Neural cell (in vitro differentiated cells): ENCODE measurements around the gene CDC42BPB. TPM values are rescaled to one million over a fixed set of nuclear protein-coding genes. Genes with fewer than 3 reads are reported as not detected.

Source experiments
- H2AFZ ChIP-seq: fragments of 200-600, 300-800 bp; sonication (generic), shearing (Covaris generic); 2 replicates; pipeline ENCODE4 v1.6.0; 2014; ENCODE audit warnings: low read depth, mild to moderate bottlenecking, antibody characterized with exemption, low read length, moderate library complexity
- H3F3A ChIP-seq: fragments of 200-600 bp; shearing (Covaris generic); 2 replicates; pipeline ENCODE4 v1.6.1; 2016; ENCODE audit warnings: mild to moderate bottlenecking, moderate library complexity, mixed read lengths, antibody characterized with exemption, low read length; ENCODE audit not compliant: insufficient read depth, poor library complexity, severe bottlenecking
- H3K27ac ChIP-seq: fragments of 200-600, 300-800 bp; sonication (generic), shearing (Covaris generic); 2 replicates; pipeline ENCODE4 v1.5.1; 2014; ENCODE audit warnings: mild to moderate bottlenecking, low read length, moderate library complexity
- H3K27me3 ChIP-seq: fragments of 300-800, 200-600 bp; sonication (generic), shearing (Covaris generic); 2 replicates; pipeline ENCODE4 v1.6.0; 2014; ENCODE audit warnings: mild to moderate bottlenecking, low read depth, low read length, moderate library complexity; ENCODE audit not compliant: insufficient read depth
- H3K36me3 ChIP-seq: fragments of 300-800, 200-600 bp; sonication (generic), shearing (Covaris generic); 2 replicates; pipeline ENCODE4 v1.5.1; 2014; ENCODE audit warnings: mild to moderate bottlenecking, antibody characterized with exemption, low read length, moderate library complexity; ENCODE audit not compliant: insufficient read depth
- H3K4me2 ChIP-seq: fragments of 300-800, 200-600 bp; sonication (generic), shearing (Covaris generic); 2 replicates; pipeline ENCODE4 v1.6.0; 2014; ENCODE audit warnings: mild to moderate bottlenecking, low read length
- H3K4me3 ChIP-seq: fragments of 300-800, 200-600 bp; sonication (generic), shearing (Covaris generic); 2 replicates; pipeline ENCODE4 v1.5.1; 2014; ENCODE audit warnings: mild to moderate bottlenecking, low read length, moderate library complexity
- H3K79me2 ChIP-seq: fragments of 200-600 bp; shearing (Covaris generic); replicated peaks from 2 replicates; pipeline ENCODE4 v1.6.0; 2014; ENCODE audit warnings: mild to moderate bottlenecking, low read length, moderate library complexity; ENCODE audit not compliant: insufficient read depth
- H3K9ac ChIP-seq: fragments of 300-800, 200-600 bp; sonication (generic), shearing (Covaris generic); 2 replicates; pipeline ENCODE4 v1.6.1; 2016; ENCODE audit warnings: mild to moderate bottlenecking, low read length, mixed read lengths
- H3K9me2 ChIP-seq: fragments of 200-600 bp; shearing (Covaris generic); 2 replicates; pipeline ENCODE4 v1.6.1; 2016; ENCODE audit warnings: mild to moderate bottlenecking, low read length, mixed read lengths; ENCODE audit not compliant: insufficient read depth
- H3K9me3 ChIP-seq: fragments of 200-600, 300-800 bp; sonication (generic), shearing (Covaris generic); 2 replicates; pipeline ENCODE4 v1.6.1; 2016; ENCODE audit warnings: mild to moderate bottlenecking, mixed run types, low read length, moderate library complexity, mixed read lengths
- H4K20me1 ChIP-seq: fragments of 200-600 bp; shearing (Covaris generic); 2 replicates; pipeline ENCODE4 v1.6.1; 2016; ENCODE audit warnings: mild to moderate bottlenecking, mixed run types; ENCODE audit not compliant: insufficient read depth
- CTCF ChIP-seq: fragments of 450-650 bp; IDR thresholded peaks from 2 replicates; pipeline ENCODE4 v1.5.1; 2014; ENCODE audit warnings: antibody characterized with exemption, mild to moderate bottlenecking, moderate library complexity; ENCODE audit not compliant: poor library complexity, severe bottlenecking
- EP300 ChIP-seq: fragments of 450-650 bp; conservative IDR thresholded peaks from 2 replicates; pipeline ENCODE4 v1.6.1; 2014; ENCODE audit warnings: antibody characterized with exemption, mild to moderate bottlenecking, moderate library complexity; ENCODE audit not compliant: poor library complexity, severe bottlenecking
- EZH2 ChIP-seq: fragments of 200-600, 300-800 bp; shearing (Covaris generic), sonication (generic); IDR thresholded peaks from 2 replicates; pipeline ENCODE4 v1.6.1; 2014; ENCODE audit warnings: antibody characterized with exemption, low read length, borderline replicate concordance, mild to moderate bottlenecking; ENCODE audit not compliant: insufficient read depth, poor library complexity, severe bottlenecking
- MXI1 ChIP-seq: fragments of 450-650 bp; conservative IDR thresholded peaks from 2 replicates; pipeline ENCODE4 v1.6.1; 2014; ENCODE audit warnings: antibody characterized with exemption, mild to moderate bottlenecking; ENCODE audit not compliant: poor library complexity, severe bottlenecking
- POLR2AphosphoS5 ChIP-seq: IDR thresholded peaks from 2 replicates; pipeline ENCODE4 v1.6.1; 2012
- RAD21 ChIP-seq: fragments of 450-650 bp; conservative IDR thresholded peaks from 2 replicates; pipeline ENCODE4 v1.6.1; 2014; ENCODE audit warnings: antibody characterized with exemption, mild to moderate bottlenecking, moderate library complexity
- REST ChIP-seq: IDR thresholded peaks from 2 replicates; pipeline ENCODE4 v1.6.1; 2012; ENCODE audit warnings: borderline replicate concordance
- SMC3 ChIP-seq: fragments of 450-650 bp; conservative IDR thresholded peaks from 2 replicates; pipeline ENCODE4 v1.6.1; 2014; ENCODE audit warnings: antibody characterized with exemption, mild to moderate bottlenecking, moderate library complexity; ENCODE audit not compliant: poor library complexity
- TAF1 ChIP-seq: IDR thresholded peaks from 2 replicates; pipeline ENCODE4 v1.6.1; 2012; ENCODE audit warnings: low read depth
- polyA plus RNA-seq: library from polyadenylated mRNA; depleted of rRNA; stranded (reverse); fragments of >200 nt; gene quantifications from 2 replicates; pipeline ENCODE4 v1.2.3, GENCODE V29; 2014

The CDC42BPB gene
- polyA plus RNA-seq, 1 donor from 2014 or later: 43.8 TPM

- H3K9ac ChIP-seq: no peak overlapping the region
Measured at GRCh38 chr14:103070263-103070885, 13.0 kb upstream of the CDC42BPB start.

More at GRCh38 chr14:103070263-103070885, 13.0 kb upstream of the CDC42BPB start:
- Histone ChIP-seq H3K79me2 (no peaks in the 10 kb centered on the region), H3K27me3 (no peaks in the 10 kb centered on the region), H3K9me3 (no peaks in the 10 kb centered on the region), H3K9me2 (no peaks in the 10 kb centered on the region), H3F3A (no peaks in the 10 kb centered on the region), H2AFZ (no peak overlapping the region), H3K4me2 (no peak overlapping the region), H4K20me1 (no peaks in the 10 kb centered on the region), H3K27ac (no peak overlapping the region), H3K36me3 (no peaks in the 10 kb centered on the region), H3K4me3 (no peak overlapping the region)
- TF ChIP-seq REST (no peak), MXI1 (no peak), EZH2 (no peak), POLR2AphosphoS5 (no peak), TAF1 (no peak), EP300 (no peak), SMC3 (no peak), CTCF (no peak), RAD21 (no peak)
